Stimulated activated CD8-positive, alpha-beta memory T cell treated with anti-CD3 and anti-CD28 coated beads, Interleukin-12 subunit alpha, Interleukin-12 subunit beta, amount 100 ng/mL, for 24 hours (primary cell): Measurements from ENCODE around the gene RCSD1.

ENCODE experiments used
- DNase-seq: peaks from one replicate; pipeline ENCODE4 v3.0.0-alpha.2; 2020; ENCODE audit errors: extremely low read depth

Gene RCSD1

GRCh38 chr1:167643441-167643840 is 13.4 kb downstream of the RCSD1 start:
- DNase-seq = no peak

GRCh38 chr1:167644551-167644950 is 14.5 kb downstream of the RCSD1 start:
- DNase-seq = no peak

- no peak for DNase-seq
Observed at GRCh38 chr1:167645140-167645541, 15.1 kb downstream of the RCSD1 start.

- DNase-seq = no peak
Observed at GRCh38 chr1:167645625-167646414, 15.8 kb downstream of the RCSD1 start.

GRCh38 chr1:167648252-167648849 is 18.3 kb downstream of the RCSD1 start:
- no peak for DNase-seq

GRCh38 chr1:167648978-167649744 is 19.1 kb downstream of the RCSD1 start:
- DNase-seq = no peak

GRCh38 chr1:167650269-167651160 is 20.5 kb downstream of the RCSD1 start:
- no peak for DNase-seq

GRCh38 chr1:167651161-167651693 is 21.2 kb downstream of the RCSD1 start:
- no peak for DNase-seq

- DNase-seq = no peak
Observed at GRCh38 chr1:167654975-167655575, 25.0 kb downstream of the RCSD1 start.

- no peak for DNase-seq
Observed at GRCh38 chr1:167656657-167657056, 26.6 kb downstream of the RCSD1 start.

GRCh38 chr1:167658574-167659328 is 28.7 kb downstream of the RCSD1 start:
- no peak for DNase-seq

GRCh38 chr1:167659450-167659849 is 29.4 kb downstream of the RCSD1 start:
- DNase-seq = no peak

GRCh38 chr1:167659881-167660280 is 29.8 kb downstream of the RCSD1 start:
- DNase-seq = no peak

GRCh38 chr1:167661527-167662426 is 31.7 kb downstream of the RCSD1 start:
- DNase-seq = no peak

- DNase-seq = no peak
Observed at GRCh38 chr1:167663002-167663772, 33.2 kb downstream of the RCSD1 start.

- no peak for DNase-seq
Observed at GRCh38 chr1:167665469-167665868, 35.4 kb downstream of the RCSD1 start.

GRCh38 chr1:167666416-167666815 is 36.4 kb downstream of the RCSD1 start:
- no peak for DNase-seq

- no peak for DNase-seq
Observed at GRCh38 chr1:167667536-167667935, 37.5 kb downstream of the RCSD1 start.
